Stomach (tissue), 4 donors: Measurements from ENCODE around the gene ZMIZ1.

Source experiments
- EP300 ChIP-seq: sonication (generic); formaldehyde crosslinking; IDR thresholded peaks from one replicate; pipeline ENCODE4 v1.6.1; 2017; ENCODE audit warnings: antibody characterized with exemption
- POLR2A ChIP-seq, 4 donors: fragments of 450-650 bp; IDR thresholded peaks; one replicate each; pipeline ENCODE4 v1.6.1; 2016; ENCODE audit warnings: antibody characterized with exemption in 4 of 4, control low read depth in 2 of 4, mild to moderate bottlenecking in 1 of 4, moderate library complexity in 1 of 4
- POLR2AphosphoS5 ChIP-seq, 3 donors: sonication (generic); formaldehyde crosslinking; IDR thresholded peaks; one replicate each; pipeline ENCODE4 v1.6.1; 2016; ENCODE audit warnings: antibody characterized with exemption in 3 of 3
- TF ChIP-seq, protein P1 (sequence below), 7 experiments: fragments of 450-650 bp in 4 of 7; fragments of 200-600 bp in 3 of 7; sonication (generic) in 3 of 7; IDR thresholded peaks; one replicate each; pipeline ENCODE4 v1.5.1; 2016 to 2019; ENCODE audit warnings: antibody characterized with exemption in 7 of 7, control low read depth in 2 of 7, mild to moderate bottlenecking in 1 of 7

DNA sequence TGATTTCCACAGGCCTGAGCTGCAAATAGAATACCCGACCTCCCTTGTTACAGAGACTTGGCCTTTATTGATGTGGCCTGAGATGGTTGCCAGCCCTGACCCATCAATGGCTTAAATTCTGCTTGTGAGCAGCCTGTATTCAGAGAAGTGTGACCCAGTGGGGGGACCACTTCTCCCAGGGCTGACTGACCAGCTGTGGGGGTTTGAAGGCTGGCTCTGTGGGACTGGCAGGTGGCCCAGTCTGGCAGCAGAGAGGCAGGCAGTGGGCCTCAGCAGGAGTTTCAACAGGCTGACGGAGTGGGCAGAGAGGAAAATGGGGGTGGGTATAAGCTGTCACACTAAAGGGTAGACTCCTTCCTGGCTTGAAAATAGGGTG is 266.3 kb downstream of the ZMIZ1 start:
- no peak for TF ChIP-seq EP300
- TF ChIP-seq, protein P1, sequence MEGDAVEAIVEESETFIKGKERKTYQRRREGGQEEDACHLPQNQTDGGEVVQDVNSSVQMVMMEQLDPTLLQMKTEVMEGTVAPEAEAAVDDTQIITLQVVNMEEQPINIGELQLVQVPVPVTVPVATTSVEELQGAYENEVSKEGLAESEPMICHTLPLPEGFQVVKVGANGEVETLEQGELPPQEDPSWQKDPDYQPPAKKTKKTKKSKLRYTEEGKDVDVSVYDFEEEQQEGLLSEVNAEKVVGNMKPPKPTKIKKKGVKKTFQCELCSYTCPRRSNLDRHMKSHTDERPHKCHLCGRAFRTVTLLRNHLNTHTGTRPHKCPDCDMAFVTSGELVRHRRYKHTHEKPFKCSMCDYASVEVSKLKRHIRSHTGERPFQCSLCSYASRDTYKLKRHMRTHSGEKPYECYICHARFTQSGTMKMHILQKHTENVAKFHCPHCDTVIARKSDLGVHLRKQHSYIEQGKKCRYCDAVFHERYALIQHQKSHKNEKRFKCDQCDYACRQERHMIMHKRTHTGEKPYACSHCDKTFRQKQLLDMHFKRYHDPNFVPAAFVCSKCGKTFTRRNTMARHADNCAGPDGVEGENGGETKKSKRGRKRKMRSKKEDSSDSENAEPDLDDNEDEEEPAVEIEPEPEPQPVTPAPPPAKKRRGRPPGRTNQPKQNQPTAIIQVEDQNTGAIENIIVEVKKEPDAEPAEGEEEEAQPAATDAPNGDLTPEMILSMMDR (IDR thresholded peaks at IDR 0.05): no peak
- no peak for TF ChIP-seq POLR2A (IDR thresholded peaks at IDR 0.05)
- TF ChIP-seq POLR2AphosphoS5 (IDR thresholded peaks at IDR 0.05): no peak
